Spleen (tissue), 11 donors: ENCODE data around the gene ABHD17B. TPM values are rescaled to one million over a fixed set of nuclear protein-coding genes. Genes with fewer than 3 reads are reported as not detected.

Experiments used
- DNase-seq: peaks from one replicate; pipeline ENCODE4 v3.0.0-alpha.2; 2020
- H3K27ac ChIP-seq, 8 donors: fragments of 200-600 bp; sonication (generic) in 7 of 8; 1 replicate in 4 of 8; 2 replicates in 4 of 8; pipeline versions ENCODE4 v1.5.0 to v1.8.0; 2016 to 2021; ENCODE audit warnings: inconsistent platforms in 4 of 8, mild to moderate bottlenecking in 4 of 8, moderate library complexity in 1 of 8
- H3K27me3 ChIP-seq, 7 donors: fragments of 200-600 bp; sonication (generic) in 6 of 7; replicated peaks in 1 of 7; 1 replicate in 4 of 7; 2 replicates in 3 of 7; pipeline versions ENCODE4 v1.5.0 to v1.8.0; 2016 to 2021; ENCODE audit warnings: inconsistent platforms in 3 of 7, mild to moderate bottlenecking in 1 of 7
- H3K36me3 ChIP-seq, 6 donors: fragments of 200-600 bp; sonication (generic) in 5 of 6; 1 replicate in 4 of 6; 2 replicates in 2 of 6; pipeline versions ENCODE4 v1.5.0 to v1.8.0; 2016 to 2021; ENCODE audit warnings: inconsistent platforms in 2 of 6
- H3K4me1 ChIP-seq, 6 donors: fragments of 200-600 bp; sonication (generic) in 5 of 6; 1 replicate in 3 of 6; 2 replicates in 3 of 6; pipeline versions ENCODE4 v1.5.0 to v1.8.0; 2016 to 2021; ENCODE audit warnings: inconsistent platforms in 3 of 6
- H3K4me3 ChIP-seq, 8 donors: fragments of 200-600 bp; sonication (generic) in 7 of 8; 1 replicate in 4 of 8; 2 replicates in 4 of 8; pipeline versions ENCODE4 v1.5.0 to v1.8.0; 2016 to 2021; ENCODE audit warnings: inconsistent platforms in 4 of 8, mild to moderate bottlenecking in 4 of 8, moderate library complexity in 2 of 8
- H3K9me3 ChIP-seq, 8 donors: fragments of 200-600 bp; sonication (generic) in 7 of 8; 1 replicate in 4 of 8; 2 replicates in 4 of 8; pipeline versions ENCODE4 v1.5.0 to v1.8.0; 2016 to 2021; ENCODE audit warnings: inconsistent platforms in 4 of 8
- POLR2A ChIP-seq, 3 donors: fragments of 450-650 bp; IDR thresholded peaks; one replicate each; pipeline ENCODE4 v1.5.1; 2017; ENCODE audit warnings: antibody characterized with exemption in 3 of 3, mild to moderate bottlenecking in 1 of 3
- POLR2AphosphoS5 ChIP-seq, 3 donors: sonication (generic); formaldehyde crosslinking; IDR thresholded peaks; one replicate each; pipeline ENCODE4 v1.5.1; 2017; ENCODE audit warnings: antibody characterized with exemption in 3 of 3
- WGBS, 5 donors: extraction: QIAGEN DNeasy Blood & Tissue Kit in 3 of 5; methylation state at CpG; one replicate each; pipeline versions ENCODE4 v1.1.5 to v1.1.7; 2013 to 2018; 5-methylcytosine and 5-hydroxymethylcytosine counted together
- intact Hi-C: fragments of 100-400 bp; cut with DNase I; formaldehyde crosslinking; loops from one replicate; pipeline ENCODE4 v1.15.0; 2023; ENCODE audit warnings: low total_unique reads
- polyA plus RNA-seq, 3 donors: library from polyadenylated mRNA; stranded (reverse); fragments of 200-250 nt; gene quantifications; one replicate each; pipeline ENCODE4 v1.2.1, GENCODE V29; 2013
- total RNA-seq, 7 donors: library from RNA; depleted of rRNA in 3 of 7; stranded (reverse); fragments of >200 nt in 3 of 7; fragmentation: NEBNext Ultra II Directional in 4 of 7; extraction: Animal tissue kit (Norgen Biotek cat#: 25700) in 4 of 7; gene quantifications; one replicate each; pipeline versions ENCODE4 v1.1.0 to v1.2.1, GENCODE V29; 2016 to 2021
- TF ChIP-seq, protein P1 (sequence below), 11 experiments: fragments of 200-600 bp in 7 of 11; fragments of 450-650 bp in 4 of 11; sonication (generic) in 4 of 11; IDR thresholded peaks in 8 of 11; conservative IDR thresholded peaks in 3 of 11; 1 replicate in 7 of 11; 2 replicates in 4 of 11; pipeline versions ENCODE4 v1.4.0 to v1.8.0; 2016 to 2021; ENCODE audit warnings: antibody characterized with exemption in 11 of 11, inconsistent platforms in 4 of 11, mild to moderate bottlenecking in 1 of 11
- donor health status: healthy with polysubstance abuse.
- donor health status: DM: no; HTN: no; CAD: no; lungs with moderate emphysema.
- donor health status: DM: no; HTN: no; CAD: no.
- donor health status: Bipolar disorder and iron deficiency.
- donor health status: healthy.
- donor health status: DM: no; HTN: no; CAD: no.
- donor health status: DM: yes; HTN: yes; CAD: no.

Gene ABHD17B
- total and polyA plus RNA-seq, 10 donors: 3.6 to 26.6 (median 15.6) TPM

DNA sequence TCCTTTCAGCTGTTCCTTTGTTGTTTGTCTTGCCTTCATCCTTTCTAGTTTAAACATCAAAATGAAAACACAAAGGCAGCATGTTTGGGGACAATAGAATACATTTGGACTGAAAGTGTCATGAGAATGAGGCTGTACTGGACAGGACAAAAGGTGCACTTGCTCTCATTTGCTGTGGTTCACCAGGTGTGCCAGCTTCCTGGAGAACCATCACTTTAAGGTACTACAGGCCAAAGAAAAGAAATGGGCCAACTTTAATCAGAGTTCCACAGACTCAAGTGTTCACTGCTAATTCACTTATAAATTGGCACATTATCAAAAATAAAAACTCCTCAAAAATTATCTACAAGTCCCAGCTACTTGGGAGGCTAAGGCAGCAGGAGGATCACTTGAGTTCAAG, 53.8 kb downstream of the ABHD17B start:
- Histone ChIP-seq H3K4me1 (no peaks in the 10 kb centered on the region), H3K9me3 (peaks cover 9 to 32% (median 26%) of the 10 kb centered on the region in 8 donors), H3K4me3 (no peak overlapping the region), H3K27ac (no peak overlapping the region), H3K27me3 (no peaks in the 10 kb centered on the region), H3K36me3 (peaks cover 0 to 18% (median 0%) of the 10 kb centered on the region in 6 donors)
- no peak for DNase-seq
- TF ChIP-seq POLR2A (IDR thresholded peaks at IDR 0.05) (no peak), POLR2AphosphoS5 (IDR thresholded peaks at IDR 0.05) (no peak)
- TF ChIP-seq, protein P1, sequence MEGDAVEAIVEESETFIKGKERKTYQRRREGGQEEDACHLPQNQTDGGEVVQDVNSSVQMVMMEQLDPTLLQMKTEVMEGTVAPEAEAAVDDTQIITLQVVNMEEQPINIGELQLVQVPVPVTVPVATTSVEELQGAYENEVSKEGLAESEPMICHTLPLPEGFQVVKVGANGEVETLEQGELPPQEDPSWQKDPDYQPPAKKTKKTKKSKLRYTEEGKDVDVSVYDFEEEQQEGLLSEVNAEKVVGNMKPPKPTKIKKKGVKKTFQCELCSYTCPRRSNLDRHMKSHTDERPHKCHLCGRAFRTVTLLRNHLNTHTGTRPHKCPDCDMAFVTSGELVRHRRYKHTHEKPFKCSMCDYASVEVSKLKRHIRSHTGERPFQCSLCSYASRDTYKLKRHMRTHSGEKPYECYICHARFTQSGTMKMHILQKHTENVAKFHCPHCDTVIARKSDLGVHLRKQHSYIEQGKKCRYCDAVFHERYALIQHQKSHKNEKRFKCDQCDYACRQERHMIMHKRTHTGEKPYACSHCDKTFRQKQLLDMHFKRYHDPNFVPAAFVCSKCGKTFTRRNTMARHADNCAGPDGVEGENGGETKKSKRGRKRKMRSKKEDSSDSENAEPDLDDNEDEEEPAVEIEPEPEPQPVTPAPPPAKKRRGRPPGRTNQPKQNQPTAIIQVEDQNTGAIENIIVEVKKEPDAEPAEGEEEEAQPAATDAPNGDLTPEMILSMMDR (IDR thresholded peaks at IDR 0.05 in 8 of 11, conservative IDR thresholded peaks at IDR 0.05 in 3 of 11): no peak
- intact Hi-C loops: no loop called here

DNA sequence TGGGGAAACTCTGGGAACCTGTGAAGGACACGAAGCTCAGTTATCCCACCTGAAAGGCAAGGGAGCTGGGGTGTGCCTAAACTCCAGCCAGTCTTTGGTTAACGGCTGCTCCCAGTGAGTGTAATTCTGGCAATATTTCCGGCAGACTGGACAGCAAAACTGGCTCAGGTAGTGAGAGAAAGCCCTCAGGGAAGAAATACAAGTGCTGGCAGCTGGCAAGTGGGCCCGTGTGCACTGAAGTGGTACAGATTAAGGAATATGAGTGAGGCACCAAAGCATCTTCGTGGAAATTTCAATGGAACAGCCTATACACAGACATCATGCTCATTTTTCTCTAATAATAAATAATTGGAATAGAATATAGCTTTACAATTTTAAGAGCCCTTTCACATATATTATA, 56.2 kb downstream of the ABHD17B start:
- intact Hi-C loops: no loop called here
- Histone ChIP-seq H3K27me3 (no peaks in the 10 kb centered on the region), H3K4me1 (no peaks in the 10 kb centered on the region), H3K27ac (no peak overlapping the region), H3K36me3 (peaks cover 0 to 6% (median 0%) of the 10 kb centered on the region in 6 donors), H3K4me3 (no peak overlapping the region), H3K9me3 (peaks cover 3 to 18% (median 12%) of the 10 kb centered on the region in 8 donors)
- 92 to 95% (median 94%) methylated on average over 5 of the region's 5 CpGs for WGBS, 5 donors
- TF ChIP-seq, protein P1 (IDR thresholded peaks at IDR 0.05 in 8 of 11, conservative IDR thresholded peaks at IDR 0.05 in 3 of 11): no peak
- TF ChIP-seq POLR2AphosphoS5 (IDR thresholded peaks at IDR 0.05): no peak
- no peak for TF ChIP-seq POLR2A (IDR thresholded peaks at IDR 0.05)
- no peak for DNase-seq

DNA sequence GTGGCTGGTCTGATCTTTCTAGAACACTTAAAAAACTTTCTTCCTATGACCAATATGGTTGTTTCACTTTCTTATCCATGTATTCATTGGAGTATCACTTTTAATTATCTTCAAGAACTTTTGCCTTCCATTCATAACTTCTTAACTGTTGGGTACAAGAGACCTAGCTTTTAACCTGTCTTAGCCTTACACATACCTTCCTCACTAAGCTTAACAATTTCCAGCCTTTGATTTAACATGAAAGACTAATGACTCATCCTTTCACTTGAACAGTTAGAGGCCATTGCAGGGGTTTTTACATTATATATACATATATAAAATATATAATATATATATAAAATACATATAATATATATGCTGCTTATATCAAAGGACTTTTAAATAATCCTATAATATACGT, 57.9 kb downstream of the ABHD17B start:
- Histone ChIP-seq H3K27ac (no peak overlapping the region), H3K9me3 (peaks cover 0 to 8% (median under 1%) of the 10 kb centered on the region in 8 donors), H3K4me3 (no peak overlapping the region), H3K27me3 (no peaks in the 10 kb centered on the region), H3K4me1 (no peaks in the 10 kb centered on the region), H3K36me3 (no peaks in the 10 kb centered on the region)
- TF ChIP-seq, protein P1 (IDR thresholded peaks at IDR 0.05 in 8 of 11, conservative IDR thresholded peaks at IDR 0.05 in 3 of 11): no peak
- TF ChIP-seq POLR2AphosphoS5 (IDR thresholded peaks at IDR 0.05) (no peak), POLR2A (IDR thresholded peaks at IDR 0.05) (no peak)
- 88 to 100% (median 94%) methylated on average over 1 of the region's 1 CpG for WGBS, 5 donors
- intact Hi-C loops: no loop called here
- no peak for DNase-seq

DNA sequence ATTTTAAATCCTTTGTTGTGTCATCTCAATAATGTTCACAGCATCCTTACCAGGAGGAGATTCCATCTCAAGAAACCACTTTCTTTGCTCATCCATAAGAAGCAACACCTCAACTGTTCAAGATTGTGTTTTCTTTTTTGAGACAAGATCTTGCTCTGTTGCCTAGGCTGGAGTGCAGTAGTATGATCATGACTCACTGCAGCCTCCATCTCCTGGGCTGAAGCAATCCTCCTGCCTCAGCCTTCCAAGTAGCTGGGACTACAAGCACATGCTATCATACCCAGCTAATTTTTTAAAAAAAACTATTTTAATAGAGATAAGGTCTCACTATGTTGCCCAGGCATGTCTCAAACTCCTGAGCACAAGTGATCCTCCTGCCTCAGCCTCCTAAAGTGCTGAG, 60.0 kb downstream of the ABHD17B start:
- H3K4me3 ChIP-seq: no peak overlapping the region
- H3K36me3 ChIP-seq: no peaks in the 10 kb centered on the region
- H3K27ac ChIP-seq: no peak overlapping the region
- no peak for DNase-seq
- TF ChIP-seq, protein P1 (IDR thresholded peaks at IDR 0.05 in 8 of 11, conservative IDR thresholded peaks at IDR 0.05 in 3 of 11): no peak
- TF ChIP-seq POLR2AphosphoS5 (IDR thresholded peaks at IDR 0.05) (no peak), POLR2A (IDR thresholded peaks at IDR 0.05) (no peak)
- H3K4me1 ChIP-seq: no peaks in the 10 kb centered on the region
- no peaks in the 10 kb centered on the region for H3K27me3 ChIP-seq
- intact Hi-C loops: no loop called here
- H3K9me3 ChIP-seq: peaks cover 0 to 8% (median 0%) of the 10 kb centered on the region in 8 donors
